ENCODE measurements around the gene ZNF326.

Gene ZNF326

DNA sequence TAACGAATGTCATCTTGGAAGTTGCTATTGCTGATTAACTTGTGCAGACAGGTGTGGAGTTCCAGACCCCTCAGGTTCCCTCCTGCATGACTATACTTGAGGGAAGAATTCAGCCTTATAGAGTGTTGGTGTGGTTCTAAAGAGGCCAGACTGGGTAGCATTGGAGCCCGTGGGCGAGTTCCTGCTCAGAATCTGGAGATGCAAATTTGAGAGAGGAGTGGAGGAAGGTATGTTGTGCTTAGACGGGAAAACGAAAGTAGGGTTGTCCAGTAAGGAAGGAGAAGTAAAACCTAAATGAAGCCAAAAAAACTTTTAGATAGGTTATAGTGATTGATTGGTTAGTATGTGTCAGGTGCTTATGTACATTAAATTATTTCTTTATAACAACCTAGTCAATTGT, 79.2 kb downstream of the ZNF326 start:
- H3K4me1 Mint-ChIP-seq, result no peaks in the 10 kb centered on the region
- TF ChIP-seq CTCF (IDR thresholded peaks at IDR 0.05), result no peak
- DNase-seq, result no peak
- H3K36me3 Mint-ChIP-seq (ENCODE audit: low read depth), result no peaks in the 10 kb centered on the region
- no peak overlapping the region for H3K4me3 Mint-ChIP-seq
- H3K27ac Mint-ChIP-seq, result no peak overlapping the region
- H3K9me3 Mint-ChIP-seq, result no peaks in the 10 kb centered on the region
- peaks cover 4% of the 10 kb centered on the region for H3K27me3 Mint-ChIP-seq (ENCODE audit: low read depth, poor library complexity)

DNA sequence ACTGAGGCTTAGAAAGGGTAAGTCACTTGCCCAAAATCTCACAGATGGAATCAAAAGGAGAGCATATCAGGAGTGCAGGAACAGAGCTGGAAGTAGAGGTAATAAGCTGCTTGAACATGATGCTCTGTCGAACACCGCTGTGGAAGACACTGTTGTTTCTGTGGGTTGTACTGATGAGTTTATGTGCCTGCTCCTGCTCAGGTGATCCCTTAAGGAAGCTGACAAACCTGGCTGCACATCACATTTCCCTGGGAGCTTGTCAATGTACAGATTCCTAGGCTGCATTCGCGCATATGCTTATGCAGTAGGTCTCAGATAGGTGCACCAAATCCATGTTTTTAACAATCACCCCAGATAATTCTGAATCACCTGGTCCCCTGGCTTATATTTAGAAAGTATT, 79.7 kb downstream of the ZNF326 start:
- peaks cover 4% of the 10 kb centered on the region for H3K27me3 Mint-ChIP-seq (ENCODE audit: low read depth, poor library complexity)
- no peak for TF ChIP-seq CTCF (IDR thresholded peaks at IDR 0.05)
- H3K27ac Mint-ChIP-seq, result no peak overlapping the region
- H3K9me3 Mint-ChIP-seq, result no peaks in the 10 kb centered on the region
- no peaks in the 10 kb centered on the region for H3K4me1 Mint-ChIP-seq
- H3K36me3 Mint-ChIP-seq (ENCODE audit: low read depth), result no peaks in the 10 kb centered on the region
- no peak for DNase-seq
- H3K4me3 Mint-ChIP-seq, result no peak overlapping the region

GRCh38 chr1:90074970-90075391, 80.1 kb downstream of the ZNF326 start:
- Mint-ChIP-seq H3K4me3 (no peak overlapping the region), H3K4me1 (no peaks in the 10 kb centered on the region), H3K36me3 (ENCODE audit: low read depth) (no peaks in the 10 kb centered on the region), H3K27ac (no peak overlapping the region), H3K27me3 (ENCODE audit: low read depth, poor library complexity) (peaks cover 4% of the 10 kb centered on the region), H3K9me3 (no peaks in the 10 kb centered on the region)
- no peak for DNase-seq
- TF ChIP-seq CTCF (IDR thresholded peaks at IDR 0.05), result no peak

DNA sequence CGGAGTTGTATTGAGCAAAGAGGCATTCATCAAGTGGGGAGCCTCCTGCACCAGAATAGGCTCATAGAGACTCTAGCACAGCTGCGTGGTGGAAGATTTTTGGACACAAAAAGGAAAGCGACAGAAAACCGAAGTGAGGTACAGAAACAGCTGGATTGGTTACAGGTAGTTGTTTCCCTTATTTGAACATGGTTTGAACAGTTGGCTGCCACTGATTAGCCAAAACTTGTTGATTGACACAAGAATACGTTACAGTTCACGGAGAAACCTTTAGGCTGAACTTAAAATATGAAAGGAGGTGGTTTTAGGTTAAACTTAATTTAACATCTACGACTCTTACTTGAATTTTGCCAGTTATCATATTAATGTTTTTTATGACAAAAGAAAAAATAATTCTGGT, 89.1 kb downstream of the ZNF326 start:
- peaks cover 4% of the 10 kb centered on the region for H3K4me1 Mint-ChIP-seq
- no peak overlapping the region for H3K4me3 Mint-ChIP-seq
- H3K27me3 Mint-ChIP-seq (ENCODE audit: low read depth, poor library complexity), result peaks cover 26% of the 10 kb centered on the region
- TF ChIP-seq CTCF (IDR thresholded peaks at IDR 0.05), result no peak
- DNase-seq, result no peak
- no peaks in the 10 kb centered on the region for H3K36me3 Mint-ChIP-seq (ENCODE audit: low read depth)
- no peaks in the 10 kb centered on the region for H3K9me3 Mint-ChIP-seq
- H3K27ac Mint-ChIP-seq, result no peak overlapping the region

All from nephron progenitor cell (in vitro differentiated cells).